DMS 273 (cell line): ENCODE results near the gene GNG7.
"Not testable (repeated sequence)": the region's sequence is repeated elsewhere in the genome, so short reads cannot be mapped to it uniquely, and the experiment has no call there.

ENCODE experiments used
- DNase-seq: peaks from one replicate; lab custom pipeline; 2025; ENCODE audit not compliant: unreplicated experiment; lab: John Stamatoyannopoulos, UW

GNG7 gene

GRCh38 chr19:2606774-2607173, 95.7 kb downstream of the GNG7 start:
- DNase-seq = not testable (repeated sequence)

DNA sequence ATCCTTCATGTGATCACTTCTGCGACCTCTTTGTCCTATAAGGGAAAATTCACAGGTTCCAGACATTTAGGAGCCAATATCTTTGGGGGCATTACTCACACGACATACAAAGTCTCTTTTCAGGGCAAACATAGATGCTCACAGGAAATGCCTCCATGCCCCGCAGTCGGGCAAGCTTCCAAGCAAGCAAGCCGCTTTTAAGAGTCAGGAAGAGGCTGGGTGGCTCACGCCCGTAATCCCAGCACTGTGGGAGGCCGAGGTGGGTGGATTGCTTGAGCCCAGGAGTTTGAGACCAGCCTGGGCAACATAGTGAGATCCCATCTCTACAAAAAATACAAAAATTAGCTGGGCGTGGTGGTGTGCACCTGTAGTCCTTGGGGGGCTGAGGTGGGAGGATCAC, 96.6 kb downstream of the GNG7 start:
- not testable (repeated sequence) for DNase-seq

- DNase-seq = no peak
These were observed 97.7 kb downstream of the GNG7 start for GRCh38 chr19:2604747-2605329.

DNA sequence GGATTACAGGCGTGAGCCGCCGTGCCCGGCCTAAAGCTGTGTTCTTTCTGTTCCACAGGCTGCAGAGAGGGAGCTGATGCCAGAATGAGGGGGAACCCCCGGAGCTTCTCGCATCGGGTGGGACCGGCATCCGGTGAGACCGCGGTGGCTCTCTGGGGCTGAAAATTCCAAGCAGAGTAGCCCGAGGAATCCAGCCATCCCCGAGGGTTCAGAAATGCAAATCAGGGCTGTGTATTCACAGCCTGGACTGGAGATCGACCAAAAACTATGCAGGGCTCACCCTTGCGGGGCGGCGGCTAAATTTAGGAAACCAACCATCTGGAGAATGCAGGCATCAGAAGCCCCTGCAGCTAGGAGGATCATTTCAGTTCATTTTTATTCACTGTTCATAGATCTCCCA, 99.2 kb downstream of the GNG7 start:
- peak; percentile 64 for DNase-seq

DNA sequence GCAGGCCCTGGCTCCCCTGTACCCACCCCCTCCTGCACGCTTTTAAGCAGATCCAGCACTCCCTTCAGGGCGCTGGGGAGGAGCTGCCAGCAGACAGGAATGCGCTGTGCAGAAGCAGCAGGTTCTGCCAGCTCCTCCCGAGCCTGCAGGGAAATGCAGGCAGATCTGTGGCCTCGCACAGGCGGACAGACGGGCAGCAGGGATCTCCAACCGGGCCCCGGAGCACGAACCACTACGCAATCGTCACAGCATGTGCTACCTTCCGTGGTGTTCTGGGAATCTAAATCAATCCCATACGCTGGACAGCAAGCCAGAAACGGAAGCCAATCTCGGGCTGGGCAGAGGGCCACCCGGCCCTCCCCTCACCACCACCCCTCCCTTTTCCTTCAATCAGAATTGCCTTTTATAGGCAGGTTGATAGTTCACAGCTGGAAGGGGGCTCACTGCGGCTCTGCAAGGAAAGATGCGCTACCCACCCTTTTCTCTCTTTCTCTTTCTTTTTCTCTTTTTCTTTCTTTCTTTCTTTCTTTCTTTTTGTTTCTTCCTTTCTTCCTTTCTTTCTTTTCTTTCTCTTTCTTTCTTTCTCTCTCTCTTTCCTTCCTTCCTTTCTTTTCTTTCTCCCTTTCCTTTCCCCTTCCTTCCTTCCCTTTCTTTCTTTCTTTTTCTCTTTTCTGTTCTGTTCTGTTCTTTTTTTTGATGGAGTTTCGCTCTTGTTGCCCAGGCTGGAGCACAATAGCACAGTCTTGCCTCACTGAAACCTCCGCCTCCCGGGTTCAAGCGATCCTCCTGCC, 99.9 kb downstream of the GNG7 start:
- peak; percentile 69 for DNase-seq

DNA sequence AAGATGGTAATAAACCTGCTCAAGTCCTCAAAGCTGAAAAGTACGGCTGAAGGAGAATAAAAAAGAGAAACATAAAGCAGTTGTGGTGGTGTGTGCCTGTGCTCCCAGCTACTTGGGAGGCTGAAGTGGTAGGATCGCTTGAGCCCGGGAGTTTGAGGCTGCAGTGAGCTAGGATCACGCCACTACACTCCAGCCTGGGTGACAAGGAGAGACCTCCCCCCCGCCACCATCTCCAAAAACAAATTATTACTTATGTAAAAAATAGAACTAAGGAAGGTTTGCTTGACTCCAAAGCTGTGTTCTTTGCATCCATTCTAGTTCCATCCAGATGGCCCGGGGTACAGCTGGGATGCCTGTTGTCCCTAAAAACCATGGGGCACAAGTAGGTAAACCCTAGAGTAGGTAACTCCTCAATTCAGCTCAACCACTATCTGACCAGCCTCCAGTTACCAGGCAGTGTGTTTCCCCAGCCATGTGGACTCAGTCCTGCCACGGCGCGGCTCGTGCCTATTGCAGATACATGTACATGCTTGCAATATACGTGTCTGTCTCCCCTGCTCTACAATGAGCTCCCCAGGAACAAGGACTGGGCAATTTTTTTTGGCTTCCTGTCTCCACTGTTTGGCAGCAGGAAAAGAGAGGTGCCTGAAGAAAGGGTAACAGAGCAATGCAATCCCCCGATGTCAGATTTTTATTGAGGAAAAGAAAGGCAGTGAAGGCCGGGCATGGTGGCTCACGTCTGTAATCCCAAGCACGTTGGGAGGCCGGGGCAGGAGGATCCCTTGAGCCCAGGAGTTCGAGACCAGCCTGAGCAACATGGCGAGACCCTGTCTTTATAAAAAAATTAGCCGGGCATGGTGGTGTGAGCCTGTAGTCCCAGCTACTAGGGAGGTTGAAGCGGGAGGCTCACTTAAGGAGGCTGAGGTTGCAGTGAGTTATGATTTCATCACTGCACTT, 101.3 kb downstream of the GNG7 start:
- DNase-seq = no peak

DNA sequence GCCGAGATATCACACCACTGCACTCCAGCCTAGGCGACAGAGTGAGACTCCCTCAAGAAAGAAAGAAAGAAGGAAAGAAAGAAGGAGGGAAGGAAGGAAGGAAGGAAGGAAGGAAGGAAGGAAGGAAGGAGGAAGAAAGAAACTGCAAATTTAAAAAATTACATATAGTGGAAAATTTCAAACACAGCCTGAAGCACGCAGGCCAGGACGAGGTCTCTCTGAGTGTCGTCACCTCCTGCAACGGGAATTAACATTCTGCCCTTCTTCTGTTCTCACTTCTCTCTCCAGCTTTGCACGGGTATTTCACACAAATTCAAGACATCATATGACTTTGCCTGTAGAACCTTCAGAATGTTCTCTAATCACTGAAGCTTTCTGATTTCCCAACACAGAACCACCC, 108.2 kb downstream of the GNG7 start:
- no peak for DNase-seq

DNA sequence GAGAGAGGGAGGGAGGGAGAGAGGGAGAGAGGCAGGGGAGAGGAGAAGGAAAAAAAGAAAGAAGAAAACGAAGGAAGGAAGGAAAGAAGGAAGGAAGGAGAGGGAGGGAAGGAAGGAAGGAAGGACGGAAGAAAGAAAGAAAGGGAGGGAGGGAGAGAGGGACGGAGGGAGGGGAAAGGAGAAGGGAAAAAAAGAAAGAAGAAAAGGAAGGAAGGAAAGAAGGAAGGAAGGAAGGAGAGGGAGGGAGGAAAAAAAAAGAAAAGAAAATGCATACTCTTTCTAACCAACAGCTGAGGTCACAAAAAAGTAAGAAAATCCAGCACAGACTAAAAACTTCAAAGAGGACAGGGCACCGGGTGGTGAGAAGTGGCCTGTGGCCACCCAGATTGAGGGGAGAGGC, 109.7 kb downstream of the GNG7 start:
- DNase-seq = no peak

GRCh38 chr19:2591537-2592291, 110.8 kb downstream of the GNG7 start:
- no peak for DNase-seq

DNA sequence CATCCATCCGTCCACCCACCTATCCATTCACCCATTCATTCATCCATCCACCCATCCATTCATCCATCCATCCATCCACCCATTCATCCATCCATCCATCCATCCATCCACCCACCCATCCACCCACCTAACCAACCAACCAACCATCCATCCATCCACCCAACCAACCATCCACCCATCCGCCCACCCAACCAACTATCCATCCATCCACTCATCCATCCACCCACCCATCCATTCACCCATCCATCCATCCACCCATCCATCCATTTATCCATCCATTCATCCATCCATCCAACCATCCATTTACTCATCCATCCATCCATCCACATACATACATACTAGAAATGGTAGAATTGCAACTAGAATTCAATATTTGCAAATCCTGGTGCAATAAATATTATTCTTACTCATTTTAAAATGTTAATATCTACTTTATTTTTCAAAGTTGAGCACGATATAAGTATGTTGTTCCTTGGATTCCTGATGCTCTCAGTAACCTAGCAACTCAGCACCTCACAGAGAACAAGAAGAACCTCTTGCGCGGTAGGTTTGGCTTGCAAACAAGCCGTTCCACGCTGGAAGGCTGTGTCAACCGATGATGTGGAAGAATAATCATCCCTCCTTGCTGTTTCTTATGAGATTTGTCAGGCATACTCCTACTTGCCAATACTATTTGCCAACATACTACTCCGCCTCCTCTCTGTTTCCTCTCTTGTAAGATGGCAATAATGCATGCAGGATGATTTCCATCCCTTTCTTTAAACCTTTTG, 111.7 kb downstream of the GNG7 start:
- DNase-seq = no peak

GRCh38 chr19:2589441-2589840, 113.1 kb downstream of the GNG7 start:
- DNase-seq = no peak

GRCh38 chr19:2588081-2588777, 114.3 kb downstream of the GNG7 start:
- no peak for DNase-seq

DNA sequence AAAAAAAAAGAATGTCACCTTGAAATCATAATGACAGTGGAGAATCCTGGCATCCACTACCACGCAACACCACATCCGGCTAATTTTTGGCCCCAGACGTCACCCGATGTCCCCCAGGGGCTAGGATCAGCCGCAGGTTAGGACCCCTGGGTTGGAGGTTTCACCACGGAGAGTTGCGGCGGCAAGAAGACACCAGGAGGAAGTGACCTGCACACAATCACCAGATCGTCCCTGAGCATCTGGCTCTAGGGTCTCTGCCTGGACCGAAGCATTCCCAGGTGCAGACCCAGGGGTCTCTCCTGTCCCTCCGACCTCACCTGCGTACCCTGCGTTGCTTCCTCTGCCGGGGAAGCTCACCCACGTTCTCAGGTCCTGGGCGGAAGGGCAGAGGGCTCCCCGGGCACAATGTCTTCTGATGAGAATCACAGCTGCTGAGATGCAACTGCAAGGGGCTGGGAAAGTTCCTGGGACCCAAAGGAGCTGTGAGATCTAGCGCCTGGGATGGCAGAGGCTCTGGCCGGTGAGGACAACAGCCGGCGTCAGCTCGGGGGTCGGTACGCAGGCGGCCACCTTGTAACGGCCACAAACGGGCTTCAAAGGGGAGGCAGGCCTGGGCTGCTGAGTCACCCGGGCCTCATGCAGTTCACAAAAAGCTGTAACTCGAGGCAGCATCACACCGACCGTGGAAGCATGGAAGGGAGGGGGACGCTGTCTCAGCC, 115.3 kb downstream of the GNG7 start:
- no peak for DNase-seq

DNA sequence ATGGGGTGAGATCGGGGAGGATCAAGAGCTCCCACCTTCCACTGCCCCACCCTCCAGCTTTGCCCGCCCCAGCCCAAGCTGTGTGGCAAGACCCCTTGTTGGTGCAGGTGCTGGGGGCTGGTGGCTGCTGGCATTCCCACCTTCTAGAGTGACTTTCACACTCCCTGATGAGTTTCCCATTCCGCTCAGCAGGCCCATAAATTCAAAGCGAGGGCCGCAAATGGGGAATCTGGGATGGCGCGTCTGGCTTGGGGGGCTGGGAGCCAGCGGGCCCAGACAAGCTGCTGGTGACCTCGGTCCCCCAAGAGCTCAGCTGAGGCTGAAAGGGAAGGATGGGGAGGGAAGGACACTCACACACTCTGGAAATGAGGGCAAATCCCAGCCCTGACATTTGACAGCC, 116.3 kb downstream of the GNG7 start:
- no peak for DNase-seq

- no peak for DNase-seq
These were observed 118.5 kb downstream of the GNG7 start for GRCh38 chr19:2584002-2584401.

- DNase-seq = peak; percentile 41
These were observed 119.2 kb downstream of the GNG7 start for GRCh38 chr19:2582984-2583956.

DNA sequence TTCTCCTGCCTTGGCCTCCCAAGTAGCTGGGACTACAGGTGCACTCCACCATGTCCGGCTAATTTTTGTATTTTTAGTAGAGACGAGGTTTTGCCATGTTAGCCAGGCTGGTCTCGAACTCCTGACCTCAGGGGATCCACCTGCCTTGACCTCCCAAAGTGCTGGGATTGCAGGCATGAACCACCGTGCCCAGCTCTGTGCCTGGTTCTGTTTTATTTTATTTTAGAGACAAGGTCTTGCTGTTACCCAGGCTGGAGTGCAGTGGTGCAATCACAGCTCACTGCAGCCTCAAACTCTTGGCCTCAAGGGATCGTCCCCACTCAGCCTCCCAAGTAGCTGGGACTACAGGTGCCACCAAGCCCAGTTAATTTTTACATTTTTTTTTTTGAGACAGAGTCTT, 122.1 kb downstream of the GNG7 start:
- DNase-seq = not testable (repeated sequence)
